H1 (cell line): ENCODE measurements around the gene MST1R. TPM values are rescaled to one million over a fixed set of nuclear protein-coding genes. Genes with fewer than 3 reads are reported as not detected.

Experiments
- ASH2L ChIP-seq: fragments of 200-600, 300-600 bp; sonication (generic); IDR thresholded peaks from one replicate; pipeline ENCODE4 v1.7.1; 2017; ENCODE audit warnings: low read length
- CBX8 ChIP-seq: fragments of 300-800, 300-1000 bp; sonication (generic); IDR thresholded peaks from 2 replicates; pipeline ENCODE4 v1.7.1; 2016; ENCODE audit warnings: low read depth, low read length, borderline replicate concordance
- GTF2F1 ChIP-seq: IDR thresholded peaks from 2 replicates; pipeline ENCODE4 v1.6.1; 2012; ENCODE audit warnings: low read depth, low read length, improper control_type of control experiment, borderline replicate concordance
- RAD21 ChIP-seq, 2 experiments: IDR thresholded peaks in 1 of 2; conservative IDR thresholded peaks in 1 of 2; 2 replicates each; pipeline ENCODE4 v1.6.1; 2011; ENCODE audit warnings: low read depth in 2 of 2, low read length in 2 of 2, improper control_type of control experiment in 1 of 2, inconsistent platforms in 1 of 2, mild to moderate bottlenecking in 1 of 2, moderate library complexity in 1 of 2
- SIN3A ChIP-seq, 2 experiments: IDR thresholded peaks in 1 of 2; conservative IDR thresholded peaks in 1 of 2; 2 replicates each; pipeline ENCODE4 v1.6.1; 2011 to 2012; ENCODE audit warnings: low read length in 2 of 2, improper control_type of control experiment in 1 of 2, low read depth in 1 of 2, mild to moderate bottlenecking in 1 of 2
- SIRT6 ChIP-seq: IDR thresholded peaks from one replicate; pipeline ENCODE4 v1.7.1; 2012; ENCODE audit warnings: low read length, inconsistent platforms
- ZNF274 ChIP-seq: IDR thresholded peaks from 2 replicates; pipeline ENCODE4 v1.7.0; 2012; ENCODE audit warnings: low read length, borderline replicate concordance; ENCODE audit errors: extremely low read depth
- polyA plus RNA-seq, 7 experiments: library from polyadenylated mRNA; depleted of rRNA in 3 of 7; stranded (reverse) in 5 of 7; unstranded in 2 of 7; fragments of >200 nt in 5 of 7; fragments of 200-250 nt in 2 of 7; gene quantifications; 1 replicate in 5 of 7; 2 replicates in 1 of 7; 4 replicates in 1 of 7; pipeline versions ENCODE4 v1.2.1 to v1.2.3, GENCODE V29; 2011 to 2013; ENCODE audit warnings: missing spikeins in 2 of 7, mixed read lengths in 2 of 7
- total RNA-seq: library from RNA; stranded (reverse); fragmentation: NEBNext Ultra II Directional; extraction: Animal tissue kit (Norgen Biotek cat#: 25700); gene quantifications from 2 replicates; pipeline ENCODE4 v1.2.1, GENCODE V29; 2021
- TF ChIP-seq, protein P1 (sequence below): IDR thresholded peaks from 2 replicates; pipeline ENCODE4 v1.6.1; 2012; ENCODE audit warnings: inconsistent platforms

Gene MST1R
- total and polyA plus RNA-seq, 2 of the 8 experiments (the other 6 are each of a cell fraction or from before 2014, with no cell fraction given) = 4.8 to 7.6 TPM

DNA sequence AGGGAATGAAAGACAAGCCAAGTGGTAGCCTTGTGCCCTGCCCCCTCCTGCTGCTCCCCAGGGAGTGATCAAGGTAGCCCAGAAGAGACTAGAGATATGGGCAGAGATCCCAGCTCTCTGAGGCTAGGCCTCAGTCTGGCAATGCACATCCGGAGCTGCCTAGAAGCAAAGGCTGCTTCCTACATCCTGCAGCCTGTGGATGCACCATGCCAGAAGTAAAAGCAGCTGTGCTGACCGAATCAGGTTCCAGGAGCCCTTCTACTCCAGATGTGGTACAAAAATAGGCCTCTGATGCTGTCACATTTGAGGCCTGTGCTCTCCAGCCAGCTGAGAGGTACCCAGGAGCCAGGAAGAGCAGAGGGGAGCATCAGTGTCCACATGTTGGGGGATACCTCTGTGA lies 63.3 kb downstream of the MST1R start (continued):
- TF ChIP-seq SIRT6 = no peak
- no peak for TF ChIP-seq CBX8
- no peak for TF ChIP-seq ZNF274
- no peak for TF ChIP-seq GTF2F1
- TF ChIP-seq, protein P1, sequence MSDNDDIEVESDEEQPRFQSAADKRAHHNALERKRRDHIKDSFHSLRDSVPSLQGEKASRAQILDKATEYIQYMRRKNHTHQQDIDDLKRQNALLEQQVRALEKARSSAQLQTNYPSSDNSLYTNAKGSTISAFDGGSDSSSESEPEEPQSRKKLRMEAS = no peak
- TF ChIP-seq SIN3A (conservative IDR thresholded peaks at IDR 0.05 in 1 of 2, IDR thresholded peaks at IDR 0.05 in 1 of 2; ENCODE audit: low read depth in 1 of 2, low read length in 2 of 2) = no peak
- no peak for TF ChIP-seq RAD21 (IDR thresholded peaks at IDR 0.05 in 1 of 2, conservative IDR thresholded peaks at IDR 0.05 in 1 of 2; ENCODE audit: low read depth in 2 of 2, low read length in 2 of 2)
- TF ChIP-seq ASH2L = no peak
